Kidney glomerular epithelial cell (primary cell): ENCODE data around the gene LTB4R2.

Experiments used
- DNase-seq: peaks from one replicate; lab custom pipeline; 2025; lab: John Stamatoyannopoulos, UW

LTB4R2 gene

DNA sequence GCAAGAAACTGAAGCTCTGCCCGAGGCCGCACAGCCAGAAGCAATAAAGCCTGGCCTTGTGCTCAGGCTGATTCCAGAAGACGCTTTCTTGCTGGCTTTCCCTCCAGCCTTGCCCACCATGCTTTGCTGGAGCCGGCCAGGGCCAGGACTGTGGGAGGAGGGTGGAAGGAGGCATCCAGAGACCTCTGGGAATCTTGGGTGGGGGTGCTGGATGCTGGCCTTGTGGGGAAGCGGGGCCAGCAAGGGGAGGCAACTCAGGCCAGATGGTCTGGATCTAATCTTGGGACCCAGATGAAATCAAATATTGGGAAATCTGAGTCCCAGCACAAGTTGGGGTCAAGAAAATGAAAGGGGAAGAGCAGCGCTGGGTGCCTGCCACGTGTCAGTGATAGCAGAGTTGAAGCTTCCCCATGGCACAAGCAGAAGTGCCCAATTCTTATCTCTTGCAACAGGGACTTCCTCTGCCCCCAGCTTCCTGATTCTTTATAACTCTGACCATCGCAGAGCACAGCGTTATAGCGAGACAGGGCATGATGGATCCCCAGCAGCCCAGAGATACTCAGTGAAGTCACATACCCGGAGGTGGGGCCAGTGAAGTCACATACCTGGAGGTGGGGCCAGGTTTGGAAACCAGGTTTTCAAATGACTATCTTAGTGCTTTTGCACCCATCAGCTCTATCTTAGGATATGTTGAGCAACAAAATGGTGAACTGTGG lies 32.2 kb upstream of the LTB4R2 start:
- no peak for DNase-seq

DNA sequence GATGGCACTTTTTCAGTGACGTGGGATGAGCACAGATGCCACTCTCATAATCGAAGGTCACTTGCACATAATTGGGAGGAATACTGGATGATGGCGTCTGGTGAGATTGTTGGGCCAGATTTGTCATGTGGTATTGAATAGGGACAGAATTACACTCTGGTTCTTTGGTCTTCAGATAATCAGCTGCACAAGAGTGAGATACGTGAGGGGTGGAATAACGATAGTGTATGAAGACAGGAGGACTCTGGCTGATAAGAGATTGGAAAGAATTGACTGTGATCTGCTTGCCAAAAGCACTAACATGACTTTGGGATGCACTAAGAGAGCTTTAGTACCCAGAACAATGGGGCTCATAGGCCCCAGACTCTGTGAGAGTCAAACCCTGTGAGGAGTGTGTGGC lies 31.5 kb upstream of the LTB4R2 start:
- no peak for DNase-seq

DNA sequence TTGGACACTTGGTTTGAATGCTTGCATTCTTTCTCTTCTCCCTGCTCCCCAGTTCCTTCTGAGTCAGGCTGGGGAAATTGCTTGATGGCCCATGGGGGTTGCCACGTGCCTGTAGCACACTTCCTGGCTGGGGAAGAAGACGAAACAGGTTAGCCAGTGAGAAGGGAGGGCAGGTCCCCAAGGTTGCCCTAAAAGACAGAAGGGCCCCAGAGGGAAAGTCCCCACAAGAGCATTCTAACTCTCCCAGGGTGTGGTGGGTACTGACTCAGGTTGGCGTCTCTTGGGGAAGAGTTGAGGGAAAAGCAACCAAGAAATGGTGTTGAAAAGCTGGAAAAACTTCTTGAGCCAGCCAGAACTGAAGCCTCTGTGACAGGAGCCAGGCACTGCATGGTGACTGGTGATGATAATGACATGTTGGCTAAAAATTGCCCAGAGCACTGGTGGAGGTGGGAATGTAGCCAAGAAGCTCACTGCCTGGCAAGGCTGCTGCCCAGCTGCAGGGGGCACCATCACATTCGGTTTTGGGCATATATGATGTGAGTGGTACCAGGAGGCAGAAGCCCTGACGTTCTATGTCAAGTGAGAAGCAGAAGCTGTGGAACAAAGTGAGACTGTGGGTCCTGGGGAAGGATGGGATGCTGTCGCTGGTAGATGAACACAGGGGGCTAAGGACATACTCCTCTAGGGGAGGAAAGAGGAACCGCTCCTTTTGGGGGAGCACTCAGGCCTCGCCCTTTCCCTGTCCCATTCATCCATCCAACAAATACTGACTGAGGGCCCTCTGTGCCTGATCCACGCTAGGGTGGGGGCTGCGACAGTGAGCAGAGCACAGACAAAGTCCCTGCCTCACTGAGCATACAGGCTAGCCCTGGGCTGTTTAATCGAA lies 30.4 kb upstream of the LTB4R2 start:
- no peak for DNase-seq

DNA sequence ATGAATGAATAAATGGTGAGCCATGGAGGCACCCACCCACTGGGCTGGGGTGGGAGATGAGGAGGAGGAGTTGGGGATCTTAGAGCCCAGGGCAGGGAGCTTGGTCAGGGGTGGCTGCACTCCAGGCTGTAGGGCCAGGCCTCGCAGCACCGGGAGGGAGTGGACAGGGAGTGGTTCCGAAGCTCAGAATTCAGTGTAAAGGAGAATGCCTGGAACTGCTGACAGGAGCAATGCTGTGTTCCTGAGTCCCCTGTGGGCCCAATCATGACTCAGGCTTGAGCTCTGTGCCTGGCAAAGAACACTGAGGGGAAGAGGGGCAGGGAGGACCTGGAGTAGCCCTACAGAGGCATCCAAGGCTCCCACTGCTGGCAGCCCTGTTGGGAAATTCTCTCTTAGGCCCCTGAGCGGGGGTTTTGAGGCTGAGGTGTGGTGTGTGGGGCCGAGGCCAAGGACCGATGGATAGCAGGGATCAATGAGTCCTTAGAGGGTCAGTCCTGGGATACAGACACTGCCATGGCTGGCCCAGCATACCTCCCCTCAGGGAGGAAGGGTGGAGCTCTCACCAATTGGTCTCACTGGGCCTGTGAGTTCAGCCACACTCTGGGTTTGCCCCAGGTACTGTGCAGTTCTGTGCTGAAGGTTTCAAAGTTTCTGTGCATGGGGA lies 29.0 kb upstream of the LTB4R2 start:
- DNase-seq, result no peak

DNA sequence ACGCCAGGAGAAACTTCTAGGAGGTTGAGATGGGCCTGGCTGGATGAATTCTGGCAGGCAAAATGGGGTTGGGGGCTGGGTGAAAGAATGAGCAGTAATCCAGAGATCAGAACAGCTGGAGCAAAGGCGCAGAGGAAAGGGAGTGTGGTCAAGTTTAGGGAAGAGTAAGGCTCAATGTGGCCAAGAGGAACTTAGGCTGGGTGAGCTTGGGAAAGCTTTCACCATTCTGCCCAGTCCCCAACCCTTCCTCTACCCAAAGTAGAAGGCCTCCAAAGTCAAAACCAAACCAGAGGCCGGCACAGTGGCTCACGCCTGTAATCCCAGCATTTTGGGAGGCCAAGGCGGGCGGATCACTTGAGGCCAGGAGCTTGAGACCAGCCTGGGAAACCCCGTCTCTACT lies 28.3 kb upstream of the LTB4R2 start:
- DNase-seq, result no peak

DNA sequence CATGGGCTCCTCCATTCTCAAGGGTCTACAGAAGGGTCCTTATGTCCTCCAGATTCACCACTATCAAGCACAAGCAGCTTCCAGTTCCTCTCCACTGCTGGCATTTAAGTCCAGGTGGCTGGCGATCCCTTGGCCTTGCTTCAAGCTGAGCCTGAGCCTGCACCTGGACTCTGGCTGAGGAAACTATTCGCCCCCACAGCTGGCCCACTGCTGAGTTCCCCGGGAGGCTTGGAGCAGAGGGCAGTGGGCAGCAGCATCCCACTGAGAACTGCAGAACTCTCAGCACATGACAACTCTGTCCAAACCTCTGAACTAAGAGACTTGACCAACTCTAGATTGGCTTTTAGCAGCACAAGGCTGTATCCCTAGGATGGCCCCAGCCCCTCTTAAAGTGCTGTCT lies 27.2 kb upstream of the LTB4R2 start:
- DNase-seq, result no peak

DNA sequence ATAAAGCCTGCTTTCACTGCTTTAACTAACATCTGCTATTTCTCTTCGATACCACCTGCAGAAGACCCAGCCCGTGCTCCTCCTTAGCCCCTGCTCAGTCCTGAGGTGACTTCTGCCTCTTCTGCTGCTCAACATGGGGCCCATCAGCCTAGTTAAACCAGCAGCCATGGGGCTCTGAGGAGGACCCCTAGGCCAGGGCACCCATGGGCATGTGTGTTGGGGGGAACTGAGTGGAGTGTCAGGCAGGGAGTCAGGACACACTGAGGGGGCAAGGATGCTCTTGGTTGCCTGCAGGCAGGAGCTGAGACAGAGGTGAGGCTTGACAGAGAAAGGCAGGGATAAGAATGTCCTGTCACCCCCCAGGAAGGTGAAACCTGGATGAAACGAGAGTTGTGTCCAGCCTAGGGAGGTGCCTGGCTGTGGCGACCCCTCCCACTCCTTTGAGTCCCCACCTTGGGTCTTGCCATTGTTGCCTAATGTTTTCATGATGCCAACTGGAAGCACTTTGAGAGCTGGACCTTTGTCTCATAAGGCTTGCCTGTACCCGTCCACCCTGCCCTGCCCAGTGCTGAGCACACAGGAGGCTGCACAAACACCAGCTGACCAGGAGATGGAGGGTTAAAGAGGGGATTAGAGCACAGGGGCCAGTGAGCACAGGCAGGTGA lies 26.0 kb upstream of the LTB4R2 start:
- DNase-seq, result no peak

DNA sequence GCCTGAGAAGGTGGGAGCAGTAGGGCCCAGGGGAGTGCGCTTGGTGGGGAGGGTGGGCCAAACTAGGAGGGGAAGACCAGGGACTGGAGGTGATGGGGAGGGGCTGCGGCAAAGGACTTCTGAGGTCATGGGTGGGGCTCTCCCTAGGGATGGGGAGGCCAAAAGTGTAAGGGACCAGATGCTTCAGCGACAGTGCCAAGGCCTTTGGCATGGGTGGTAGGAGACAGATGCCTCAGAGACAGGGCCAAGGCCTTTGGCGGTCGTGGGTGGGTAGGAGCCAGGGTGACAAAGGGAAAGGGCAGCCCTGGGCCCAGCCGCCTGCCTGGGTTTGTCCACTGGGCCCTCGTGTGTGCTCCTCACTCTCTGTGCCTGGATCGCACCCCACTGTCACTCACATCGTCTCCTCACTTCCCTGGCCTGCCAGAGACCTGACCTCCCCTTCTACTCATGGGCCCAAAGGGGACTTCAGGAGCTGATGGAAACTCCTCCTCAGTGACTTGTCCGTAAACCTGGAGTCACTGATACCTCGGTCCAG lies 25.4 kb upstream of the LTB4R2 start:
- no peak for DNase-seq

DNA sequence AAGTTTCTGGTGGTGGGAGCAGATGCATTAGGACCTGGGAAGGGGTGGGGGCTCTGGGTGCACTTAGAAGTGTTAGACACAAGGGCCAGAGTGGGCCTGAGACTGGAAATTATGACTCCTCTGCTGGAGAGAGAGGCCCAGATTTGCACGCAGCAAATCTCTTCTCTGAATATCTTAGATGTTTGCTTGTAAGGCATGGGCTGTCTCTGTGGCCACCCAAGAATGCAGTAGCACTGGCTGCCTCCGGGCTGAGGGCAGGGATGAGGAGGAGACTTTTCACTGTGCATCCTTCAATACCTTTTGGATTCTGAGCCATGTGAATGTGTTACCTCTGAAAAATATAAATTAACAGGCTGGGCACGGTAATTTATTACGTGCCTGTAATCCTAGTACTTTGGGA lies 24.6 kb upstream of the LTB4R2 start:
- DNase-seq, result no peak

DNA sequence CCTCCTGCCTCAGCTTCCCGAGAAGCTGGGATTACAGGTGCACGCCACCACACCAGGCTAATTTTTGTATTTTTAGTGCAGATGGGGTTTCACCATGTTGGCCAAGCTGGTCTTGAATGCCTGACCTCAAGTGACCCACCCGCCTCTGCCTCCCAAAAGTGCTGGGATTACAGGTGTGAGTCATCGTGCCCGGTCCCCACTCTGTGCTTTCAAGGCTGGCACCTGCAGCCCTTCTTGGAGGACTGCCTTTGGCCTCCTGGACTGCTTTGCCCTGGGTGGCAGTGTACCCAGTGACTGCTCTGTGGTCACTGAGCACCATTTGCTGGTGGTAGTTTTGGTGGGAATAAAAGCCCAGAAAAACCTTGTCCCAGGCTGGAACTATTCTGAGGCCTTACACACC lies 22.9 kb upstream of the LTB4R2 start:
- DNase-seq, result no peak

DNA sequence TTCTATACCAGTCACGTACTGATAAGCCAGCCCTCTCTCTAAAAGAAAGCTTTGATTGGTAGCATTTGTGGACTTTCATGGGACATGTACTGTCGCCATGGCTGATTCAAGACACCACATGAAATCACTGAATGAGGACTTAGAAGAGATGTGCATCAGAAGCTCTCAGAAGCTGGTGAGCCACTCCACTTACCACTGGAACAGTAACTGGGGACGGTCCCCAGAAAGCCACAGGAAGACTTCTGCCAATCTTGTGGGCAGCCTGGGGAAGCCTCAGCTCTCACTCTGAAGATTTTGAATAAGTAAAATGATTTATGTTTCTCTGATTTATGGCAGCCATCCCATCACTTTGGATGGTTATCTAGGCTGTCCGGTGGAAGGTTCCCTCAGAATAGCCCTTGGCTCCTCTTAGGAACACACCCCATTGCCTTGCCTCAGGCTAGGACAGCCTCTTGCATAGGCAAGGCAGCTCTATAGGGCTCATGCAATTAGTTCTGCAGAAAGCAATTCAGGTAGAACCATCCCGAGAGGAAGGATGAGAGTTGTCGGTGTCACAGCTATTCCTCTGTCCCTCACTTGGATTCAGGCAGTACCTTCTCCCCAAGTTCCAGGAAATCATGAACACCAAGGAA lies 20.2 kb upstream of the LTB4R2 start:
- no peak for DNase-seq

DNA sequence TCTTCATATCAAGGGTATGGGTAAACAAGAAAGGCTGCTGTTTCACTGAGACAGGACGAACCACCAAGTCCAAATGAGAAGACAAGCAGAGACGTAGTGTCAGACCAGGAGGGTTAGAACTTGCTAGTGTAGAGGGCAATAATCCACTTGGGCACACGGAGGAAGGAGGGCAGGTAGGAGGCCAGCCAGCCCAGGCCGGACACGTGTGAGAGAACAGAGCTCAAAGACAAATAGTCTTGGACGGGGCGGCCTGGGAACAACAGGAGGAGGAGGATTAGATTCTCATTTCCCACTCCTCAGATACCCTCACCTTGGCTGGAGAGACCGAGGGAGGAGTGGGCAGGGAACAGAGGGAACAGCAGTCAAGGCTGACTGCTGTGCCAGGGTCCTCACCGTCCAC lies 19.2 kb upstream of the LTB4R2 start:
- DNase-seq, result no peak

DNA sequence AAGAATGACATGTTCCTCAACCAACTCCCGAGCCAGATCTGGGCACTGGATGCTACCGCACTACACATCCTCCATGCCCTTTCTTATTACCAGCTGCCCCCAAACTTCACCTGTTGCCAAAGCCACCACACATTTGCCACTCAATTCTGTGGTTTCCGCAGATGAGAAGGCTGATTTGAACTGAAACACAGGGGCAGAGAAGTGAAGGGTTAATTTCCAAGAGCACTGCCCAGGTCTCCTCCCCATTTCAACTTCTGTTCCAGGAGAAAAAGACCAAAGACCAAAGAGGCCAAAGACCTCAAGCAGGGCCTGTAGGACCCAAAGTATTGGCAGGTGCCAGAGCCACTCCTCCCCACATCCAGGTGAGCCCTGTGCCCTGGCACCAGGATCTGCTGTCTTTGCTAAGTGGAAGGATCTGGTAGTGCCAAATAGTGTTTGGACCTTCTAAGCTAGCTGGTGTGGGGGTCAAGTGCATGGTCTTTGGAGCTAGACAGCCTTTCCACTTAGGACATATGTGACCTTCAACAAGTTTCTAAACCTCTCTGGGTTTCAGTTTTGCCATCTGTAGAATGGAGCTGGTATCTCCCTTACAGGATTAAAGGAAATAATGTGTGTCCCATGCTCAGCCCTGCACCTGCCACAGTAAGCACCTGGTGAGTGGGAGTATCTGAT lies 18.4 kb upstream of the LTB4R2 start:
- DNase-seq, result no peak

DNA sequence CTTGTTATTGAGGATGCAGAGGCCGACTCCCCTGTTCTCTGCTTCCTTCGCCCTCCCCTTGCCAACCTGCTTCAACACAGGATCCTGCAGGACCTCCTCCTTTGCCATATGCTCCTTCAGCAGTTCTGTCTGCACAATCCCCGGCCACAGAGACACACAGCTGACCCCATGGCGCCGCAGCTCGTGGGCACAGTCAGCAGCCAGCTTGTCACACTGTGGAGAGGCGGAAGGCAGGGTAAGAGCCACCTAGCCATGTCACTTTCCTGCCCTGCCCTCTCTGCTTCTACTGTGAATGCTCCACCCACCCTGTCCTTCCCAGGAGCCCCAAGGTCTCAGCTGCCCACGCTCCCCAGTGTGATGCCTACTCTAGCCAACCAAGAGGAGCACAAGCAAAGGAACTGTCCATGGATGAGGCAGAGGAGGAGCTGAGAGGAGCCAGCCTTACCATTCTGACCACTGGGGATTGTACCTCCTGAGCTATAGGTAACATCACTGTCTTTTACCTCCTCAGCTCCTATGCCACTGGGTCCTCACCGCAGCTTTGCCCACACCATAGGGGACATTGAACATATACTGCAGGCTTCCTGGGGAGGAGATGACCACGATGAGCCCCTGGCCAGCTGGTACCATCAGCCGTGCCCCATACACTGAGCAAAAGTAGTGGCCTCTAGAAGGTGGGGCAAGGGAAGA lies 17.7 kb upstream of the LTB4R2 start:
- DNase-seq, result no peak

DNA sequence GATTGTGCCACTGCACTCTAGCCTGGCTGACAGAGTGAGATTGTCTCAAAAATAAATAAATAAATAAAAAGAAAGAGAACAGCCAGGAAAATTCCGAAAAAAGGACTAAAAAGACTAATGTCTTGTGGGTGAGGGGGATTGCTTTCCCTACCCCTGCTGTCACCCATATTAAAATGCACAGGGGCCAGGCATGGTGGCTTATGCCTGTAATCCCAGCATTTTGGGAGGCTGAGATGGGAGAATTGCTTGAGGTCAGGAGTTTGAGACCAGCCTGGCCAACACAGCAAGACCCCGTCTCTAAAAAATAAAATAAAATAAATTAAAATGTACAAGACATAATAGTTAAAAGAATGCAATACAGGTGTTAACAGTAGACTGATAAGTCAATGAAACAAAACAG lies 16.4 kb upstream of the LTB4R2 start:
- DNase-seq, result no peak

DNA sequence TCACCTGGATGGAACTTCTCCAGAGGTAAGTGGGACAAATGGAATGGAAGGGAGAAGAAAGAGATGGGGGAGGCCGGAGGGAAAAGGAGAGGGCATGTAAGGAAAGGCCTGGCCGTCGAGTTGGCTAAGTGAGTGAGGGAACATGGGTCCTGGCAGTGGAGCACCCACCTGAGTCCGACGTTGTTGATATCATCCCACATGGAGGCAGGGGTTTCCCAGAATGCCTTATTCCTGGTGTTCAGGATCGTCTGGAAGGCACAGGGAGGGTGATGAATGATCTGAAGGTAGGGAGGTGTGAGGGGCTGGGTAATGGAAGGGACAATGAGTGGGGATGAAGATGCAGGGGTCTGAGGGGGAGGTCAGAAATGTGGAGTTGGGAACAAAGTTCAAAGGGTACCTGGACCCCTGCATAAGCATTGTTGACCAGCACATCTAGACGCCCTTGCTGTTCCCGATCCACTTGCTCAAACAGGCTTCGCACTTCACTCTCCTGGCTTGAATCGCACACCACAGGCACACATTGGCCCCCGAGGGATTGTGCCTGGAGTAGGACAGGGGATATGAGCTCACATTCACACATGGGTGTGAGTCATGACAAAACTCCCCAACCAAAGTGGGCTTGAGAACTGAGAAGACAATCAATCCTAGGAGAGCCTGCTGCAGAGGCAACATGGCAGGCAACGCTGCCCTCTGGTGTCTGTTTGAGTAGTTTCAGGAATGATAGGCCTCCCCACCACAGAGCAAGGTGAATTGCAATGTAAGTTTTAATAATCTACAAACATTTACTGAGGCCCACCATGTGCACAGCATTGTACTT lies 13.4 kb upstream of the LTB4R2 start:
- DNase-seq, result peak; percentile 91

DNA sequence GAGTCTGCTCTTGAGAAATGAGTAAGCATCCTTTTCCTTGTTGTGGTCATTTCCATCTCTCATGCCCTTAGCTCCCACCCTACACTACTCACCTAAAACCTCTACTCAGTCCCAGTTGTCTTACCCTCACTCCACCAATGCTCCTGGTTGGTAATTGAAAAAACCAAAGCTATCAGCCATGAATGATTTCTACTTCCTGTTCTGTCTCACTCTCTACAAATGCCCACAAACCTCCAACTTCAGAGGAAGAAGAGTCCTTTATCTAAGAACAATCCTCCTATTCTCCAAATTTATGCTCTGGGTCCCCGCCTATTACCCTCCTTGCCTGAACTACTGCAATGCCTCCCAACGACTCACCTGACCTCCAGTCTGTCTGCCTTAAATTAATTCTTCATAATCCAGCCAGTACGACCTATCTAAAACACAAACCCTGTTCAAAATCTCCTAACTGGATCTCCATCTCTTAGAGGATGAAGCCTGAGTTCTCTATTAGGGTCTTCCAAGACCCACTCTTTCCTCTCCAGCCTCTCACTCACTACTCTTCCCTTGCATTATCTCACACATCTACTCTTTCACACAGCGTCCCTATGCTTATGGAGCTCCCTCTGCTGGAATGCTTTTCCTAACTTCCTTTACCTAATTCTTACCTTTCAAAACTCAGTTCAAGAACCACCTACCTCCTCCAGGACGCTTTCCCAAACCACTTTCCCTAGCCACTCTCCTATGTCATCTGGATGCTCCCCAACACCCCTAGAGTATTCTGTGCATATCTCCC lies 12.6 kb upstream of the LTB4R2 start:
- peak; percentile 64 for DNase-seq

DNA sequence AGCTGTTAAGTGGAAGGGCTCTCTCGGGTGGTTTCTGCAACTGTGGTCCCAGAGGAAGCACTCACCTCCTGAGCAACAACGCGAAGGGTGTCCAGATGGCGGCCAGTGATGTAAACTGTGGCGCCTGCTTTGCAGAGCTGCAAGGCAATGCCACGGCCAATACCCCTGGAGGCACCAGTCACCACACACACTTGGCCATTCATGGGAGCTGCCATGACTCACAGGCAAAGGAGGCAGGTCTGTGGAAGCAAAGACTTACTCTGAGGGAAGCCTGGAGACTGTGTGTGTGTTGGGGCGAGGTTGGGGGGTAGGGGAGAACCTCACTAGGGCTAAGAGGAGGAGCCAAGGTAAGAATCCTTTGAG lies 11.1 kb upstream of the LTB4R2 start:
- DNase-seq, result peak; percentile 45
